SIG-M5 (cell line): Measurements from ENCODE around the gene EFNB1.
A peak's percentile ranks its signal among the peaks of the same experiment; 100 is the strongest.

Source experiments
- DNase-seq: peaks from one replicate; lab custom pipeline; 2025; lab: John Stamatoyannopoulos, UW

EFNB1 gene

DNA sequence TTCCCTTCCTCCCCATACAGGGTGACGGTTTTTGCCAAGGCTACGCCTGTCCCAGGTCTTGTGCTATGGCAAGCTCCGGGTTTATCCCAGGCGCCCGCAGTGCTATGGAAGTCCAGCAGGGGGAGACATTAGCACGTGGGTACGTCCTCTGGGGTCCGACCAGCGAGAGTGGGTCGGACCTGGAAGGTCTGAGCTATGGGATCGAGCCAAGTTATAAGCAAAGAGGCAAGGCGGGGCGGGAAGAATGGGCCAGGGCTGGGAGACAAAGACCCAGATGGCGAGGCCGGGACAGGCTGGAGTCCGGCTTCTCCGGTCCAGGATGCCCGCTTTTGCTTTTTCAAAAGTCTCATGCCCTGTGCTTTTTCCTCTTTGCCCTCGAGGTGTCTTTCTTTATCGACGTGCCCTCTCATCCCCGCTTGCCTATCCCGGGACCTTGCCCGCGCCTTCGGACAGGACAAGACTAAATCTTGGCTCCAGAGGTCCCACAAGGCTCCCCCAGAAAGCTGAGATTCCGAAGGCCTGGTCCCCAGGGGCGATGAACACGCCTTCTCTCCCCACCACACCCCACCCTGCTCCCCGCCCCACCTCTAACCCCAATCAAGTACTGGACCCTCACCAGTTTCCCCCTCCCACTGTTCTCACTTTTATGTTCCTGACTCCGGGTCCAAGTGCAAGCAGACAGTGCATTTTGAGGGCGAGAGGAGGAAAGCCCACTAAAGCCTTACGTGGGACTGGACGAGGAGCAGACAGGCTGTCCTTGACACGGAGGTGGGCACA lies 785 bp upstream of the EFNB1 start:
- DNase-seq = no peak

DNA sequence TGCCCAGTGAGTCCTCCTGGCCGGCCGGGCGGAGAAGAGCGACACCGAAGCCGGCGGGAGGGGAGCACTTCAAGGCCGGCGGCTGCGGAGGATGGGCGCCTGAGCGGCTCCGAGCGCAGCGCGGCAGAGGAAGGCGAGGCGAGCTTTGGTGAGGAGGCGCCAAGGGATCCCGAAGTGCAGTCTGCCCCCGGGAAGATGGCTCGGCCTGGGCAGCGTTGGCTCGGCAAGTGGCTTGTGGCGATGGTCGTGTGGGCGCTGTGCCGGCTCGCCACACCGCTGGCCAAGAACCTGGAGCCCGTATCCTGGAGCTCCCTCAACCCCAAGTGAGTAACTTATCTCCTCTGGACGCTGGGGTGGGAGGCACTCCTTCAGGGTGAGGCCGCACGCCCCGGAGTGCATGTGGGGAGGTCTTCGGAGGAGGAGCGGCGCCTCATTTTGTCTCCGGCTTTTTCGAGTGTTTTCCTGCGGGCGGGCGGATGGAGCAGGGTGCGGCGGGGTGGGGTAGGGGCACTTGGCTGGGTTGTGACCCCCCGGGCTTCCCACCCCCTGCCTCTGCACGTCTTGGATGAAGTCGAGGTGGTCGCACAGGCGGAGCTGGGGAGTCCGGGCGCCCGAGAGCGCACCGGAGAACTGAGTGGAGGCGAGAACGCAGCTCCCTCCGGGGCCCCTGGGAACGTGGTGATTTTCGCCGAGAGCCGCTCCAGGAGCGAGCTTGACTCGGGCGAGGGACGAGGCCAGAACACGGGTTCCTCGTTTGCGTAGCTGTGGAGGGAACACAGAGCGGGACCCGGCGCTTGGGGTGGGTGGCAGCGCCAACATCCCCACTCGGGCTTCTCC lies 979 bp downstream of the EFNB1 start:
- no peak for DNase-seq

DNA sequence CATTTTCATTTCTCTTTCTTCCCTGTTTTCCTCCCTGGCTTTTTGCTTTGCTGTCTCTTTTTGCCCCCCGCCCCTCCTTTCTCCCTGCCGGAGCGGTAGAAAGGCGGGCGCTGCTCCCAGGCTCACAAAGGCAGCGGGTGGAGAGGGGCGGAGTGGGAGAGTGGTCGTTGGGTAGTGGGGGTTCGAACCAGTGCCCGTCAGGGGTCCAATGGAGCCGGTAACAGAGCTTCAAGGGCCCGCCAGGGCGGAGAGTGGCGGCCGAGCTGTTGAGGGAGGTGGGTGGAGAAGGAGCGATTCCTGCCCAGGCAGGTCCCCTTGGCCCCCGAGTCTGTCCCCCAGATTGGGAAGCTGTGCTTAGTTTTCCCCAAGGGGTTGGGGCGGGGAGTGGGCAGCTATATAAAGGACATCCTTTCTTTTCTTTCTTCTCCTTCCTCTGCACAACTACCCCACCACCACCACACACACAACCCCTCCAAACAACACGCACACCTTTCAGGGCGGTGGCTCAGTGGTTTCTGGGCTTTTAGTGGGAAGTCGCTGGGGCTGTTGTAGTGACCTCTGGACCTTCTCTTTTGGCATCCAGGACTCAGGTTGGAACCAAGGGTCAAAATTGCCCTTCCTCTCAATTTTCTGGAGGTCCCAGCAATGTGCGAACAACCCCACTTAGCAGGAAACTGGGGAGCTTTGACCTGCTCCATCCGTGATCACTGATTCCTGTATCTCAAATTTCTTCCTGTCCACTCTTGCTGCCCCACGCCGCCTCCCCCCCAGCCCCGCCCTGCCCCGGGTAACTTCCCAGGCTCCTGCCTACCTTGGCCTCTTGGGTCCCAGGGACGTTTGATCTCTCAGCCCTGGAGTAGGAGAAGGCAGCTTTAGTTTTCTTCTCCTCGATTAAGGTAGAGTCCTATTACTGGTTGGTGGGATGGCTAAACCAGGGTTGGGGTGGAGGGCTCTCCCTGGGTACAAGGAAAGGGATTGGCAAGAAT lies 1.9 kb downstream of the EFNB1 start:
- DNase-seq = no peak

DNA sequence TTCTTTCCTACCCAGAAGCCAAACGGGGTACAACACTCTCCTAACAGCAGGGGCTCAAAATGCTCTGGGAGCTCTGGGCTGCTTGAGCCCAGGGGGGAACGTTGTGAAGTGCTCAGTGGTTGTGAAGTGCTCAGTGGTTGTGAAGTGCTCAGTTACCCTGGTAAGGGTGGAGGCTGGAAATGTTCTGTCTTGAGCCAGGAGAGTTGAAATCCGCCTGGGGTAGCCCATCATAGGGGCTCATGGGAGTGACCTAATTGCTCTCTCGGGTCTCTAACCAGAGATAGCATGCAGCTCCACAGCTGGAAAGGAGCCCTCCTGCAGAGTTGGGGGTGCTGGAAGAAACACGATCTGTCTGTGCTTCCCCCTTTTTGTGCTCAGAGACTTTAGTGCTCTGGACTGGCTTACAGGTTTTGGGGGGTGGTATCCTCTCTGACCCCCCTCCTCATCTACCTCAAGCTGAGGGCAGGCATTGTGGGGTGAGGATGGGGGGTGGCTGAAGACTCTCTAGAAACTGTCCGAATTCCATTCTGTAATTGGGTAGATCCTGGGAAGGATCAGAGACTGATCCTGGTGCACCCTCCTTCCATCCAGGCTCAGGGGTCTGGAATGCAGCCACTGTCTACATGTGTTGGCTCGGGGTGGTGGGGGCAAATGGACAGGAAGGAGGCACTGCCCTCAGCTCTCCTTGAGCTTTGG lies 2.7 kb downstream of the EFNB1 start:
- DNase-seq = no peak

DNA sequence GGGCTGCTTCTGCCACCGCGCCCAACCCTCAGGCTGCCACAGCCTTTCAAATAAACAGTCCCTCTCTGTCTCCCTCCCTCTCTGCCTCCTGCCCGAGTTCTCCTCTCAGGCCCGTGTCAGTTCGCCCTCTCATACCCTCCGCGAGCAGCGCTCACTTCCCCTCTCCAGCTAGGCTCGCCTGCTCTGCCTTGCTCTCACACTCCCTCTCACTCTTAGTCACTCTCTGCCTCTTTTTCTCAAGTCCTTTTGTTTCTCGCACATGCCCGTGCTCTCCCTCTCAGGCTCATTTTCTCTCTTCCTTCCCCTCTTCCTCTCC lies 3.2 kb downstream of the EFNB1 start:
- DNase-seq = peak; percentile 14

DNA sequence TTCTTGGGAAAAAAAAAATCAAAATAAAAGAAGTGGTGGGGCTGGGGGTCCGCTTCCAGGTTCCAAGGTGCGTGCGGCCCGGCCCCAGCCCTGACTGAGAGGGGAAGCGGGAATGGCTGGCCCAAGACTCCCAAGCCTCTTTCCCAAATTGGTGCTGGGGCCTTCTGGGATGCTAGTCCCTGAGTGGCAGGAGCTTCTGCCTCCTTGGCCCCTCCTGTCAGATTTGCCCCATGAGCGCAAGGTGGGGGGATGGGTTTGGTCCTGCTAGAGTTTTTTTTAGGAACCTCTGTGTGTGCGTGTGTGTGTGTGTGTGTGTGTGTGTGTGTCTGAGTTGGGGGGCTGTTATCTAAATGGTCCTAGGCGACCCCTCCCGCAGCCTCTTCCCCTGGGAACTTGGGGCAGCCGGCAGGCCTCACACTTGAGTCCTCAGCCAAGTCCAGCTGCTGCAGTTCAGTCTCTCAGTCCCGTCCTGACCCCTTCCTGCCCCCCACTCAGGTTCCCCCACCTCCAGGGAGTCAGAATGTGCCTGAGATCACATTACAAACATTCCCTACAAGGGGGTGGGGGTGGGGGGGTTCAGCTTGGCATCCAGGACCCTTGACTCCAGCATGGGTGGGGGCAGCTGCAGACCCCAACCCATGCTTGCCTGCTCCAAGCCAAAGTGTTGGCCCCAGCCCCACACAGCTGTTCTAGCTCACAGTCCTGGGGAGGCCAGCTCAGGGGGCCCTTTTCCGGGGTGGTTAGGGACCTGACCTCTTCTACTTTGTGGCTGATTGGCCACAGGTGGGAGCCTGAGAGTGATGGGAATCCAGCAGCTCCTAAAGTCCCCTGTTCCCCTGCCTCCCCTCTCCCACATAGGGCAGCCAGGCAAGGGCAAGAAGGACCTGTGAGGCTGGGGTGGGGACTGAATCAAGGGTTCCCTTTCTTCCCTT lies 4.0 kb downstream of the EFNB1 start:
- no peak for DNase-seq

DNA sequence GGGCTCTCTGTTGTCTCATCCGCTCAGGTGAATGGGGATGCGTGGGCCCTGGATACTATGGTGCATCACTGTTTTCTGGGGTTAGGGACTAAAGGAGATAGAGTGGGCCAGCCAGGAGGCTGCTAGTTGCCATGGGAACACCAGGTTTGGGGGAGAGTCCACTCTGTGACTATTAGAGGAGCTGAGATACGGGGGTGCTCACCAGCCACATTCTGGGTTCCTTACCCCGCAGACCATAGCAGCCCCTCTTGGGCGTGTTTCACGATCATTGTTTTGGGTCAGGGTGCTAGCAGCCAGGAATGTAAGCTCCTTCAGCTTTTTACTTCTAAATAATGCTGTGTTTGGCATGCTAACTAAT lies 4.6 kb downstream of the EFNB1 start:
- no peak for DNase-seq

DNA sequence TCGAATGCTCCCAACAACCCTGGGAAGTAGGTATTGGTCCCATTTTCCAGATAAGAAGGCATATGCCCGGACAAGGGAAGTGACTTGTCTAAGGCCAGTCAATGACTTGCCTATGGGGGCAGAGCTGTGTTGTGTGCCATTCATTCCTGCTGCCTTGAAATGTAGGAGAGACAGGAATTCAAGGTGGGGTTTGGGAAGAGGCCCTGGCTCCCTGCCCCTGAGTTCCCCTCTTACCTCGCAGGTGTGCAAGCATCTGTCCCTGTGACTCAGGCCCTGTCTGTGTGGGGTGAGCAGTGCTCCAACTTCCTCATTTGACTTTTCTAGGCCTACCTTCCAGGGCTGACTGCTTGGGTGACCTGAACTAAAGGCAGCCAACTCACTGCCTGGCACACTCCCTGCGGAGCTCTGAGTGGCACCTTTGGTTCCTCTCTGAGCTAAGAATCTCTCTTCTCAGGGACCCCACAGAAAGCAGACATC lies 5.1 kb downstream of the EFNB1 start:
- DNase-seq = no peak

DNA sequence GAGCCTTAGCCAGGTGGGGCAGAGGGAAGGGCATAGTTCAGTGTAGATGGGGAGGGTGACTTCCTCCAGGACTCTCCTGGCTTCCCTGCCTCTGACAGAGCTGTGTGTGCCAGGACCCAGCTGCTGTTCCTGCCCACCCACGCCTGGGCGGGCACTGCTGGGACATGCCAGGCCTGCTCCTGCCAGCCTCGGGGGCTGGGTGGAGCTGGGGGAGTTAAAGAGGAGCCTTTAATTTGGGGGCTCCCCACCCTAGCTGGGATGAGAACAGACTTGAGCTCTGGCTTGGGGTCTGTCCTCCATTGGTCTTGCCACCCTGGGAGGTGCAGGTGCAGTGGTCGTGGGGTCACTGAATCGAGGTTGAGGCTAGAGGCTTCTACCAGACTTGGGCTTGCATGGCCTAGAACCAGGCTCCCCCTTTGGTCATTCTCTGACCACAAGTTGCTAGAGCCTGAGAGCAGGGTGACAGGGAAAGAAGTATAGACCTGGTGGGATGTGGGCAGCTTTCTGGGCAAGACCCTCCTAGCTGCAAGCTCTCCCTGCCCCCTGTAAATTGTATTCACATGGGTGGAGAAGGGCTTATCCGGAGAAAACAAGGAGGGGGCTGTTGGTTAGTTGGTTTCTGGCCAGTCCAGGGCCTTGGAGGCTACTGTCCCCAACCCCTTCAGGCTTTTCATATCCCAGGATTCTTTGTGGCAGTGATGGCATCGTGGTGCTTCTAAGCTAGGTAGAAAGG lies 5.7 kb downstream of the EFNB1 start:
- no peak for DNase-seq

DNA sequence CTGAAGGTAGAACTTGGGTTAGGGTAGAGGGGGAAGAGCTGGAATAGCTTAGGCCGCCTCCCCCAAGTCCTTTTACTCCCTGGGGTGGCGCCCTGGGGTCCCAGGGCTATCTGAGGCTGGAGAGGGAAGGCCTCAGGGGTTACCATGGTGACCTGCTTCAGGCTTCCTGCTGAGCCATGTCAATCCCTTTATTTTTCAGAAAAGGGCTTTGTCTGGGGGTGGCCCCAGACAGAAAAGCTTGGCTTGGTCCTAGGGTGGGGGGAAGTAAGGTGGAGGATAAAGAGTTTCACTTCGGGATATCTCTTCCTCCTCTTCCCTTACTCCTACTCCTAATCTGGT lies 6.3 kb downstream of the EFNB1 start:
- no peak for DNase-seq

DNA sequence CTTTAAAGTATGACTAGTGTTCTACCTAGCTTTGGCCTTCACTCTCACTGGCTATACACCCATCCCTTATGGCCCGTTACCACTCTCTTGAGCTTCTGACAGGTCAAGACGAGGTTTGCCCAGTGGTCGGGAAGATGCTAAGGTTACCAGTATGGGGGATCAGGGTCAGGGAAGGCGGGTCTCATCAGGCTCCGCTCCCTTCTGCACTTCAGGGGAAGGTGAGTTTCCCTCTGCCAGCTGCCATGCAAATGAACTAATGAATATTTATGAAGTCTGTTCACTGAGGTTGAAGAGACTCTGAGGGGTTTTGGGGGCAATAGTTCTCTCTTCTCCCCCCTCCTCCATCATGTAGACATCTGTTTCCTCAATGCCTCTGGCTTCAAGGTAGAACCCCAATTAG lies 6.6 kb downstream of the EFNB1 start:
- DNase-seq = no peak

DNA sequence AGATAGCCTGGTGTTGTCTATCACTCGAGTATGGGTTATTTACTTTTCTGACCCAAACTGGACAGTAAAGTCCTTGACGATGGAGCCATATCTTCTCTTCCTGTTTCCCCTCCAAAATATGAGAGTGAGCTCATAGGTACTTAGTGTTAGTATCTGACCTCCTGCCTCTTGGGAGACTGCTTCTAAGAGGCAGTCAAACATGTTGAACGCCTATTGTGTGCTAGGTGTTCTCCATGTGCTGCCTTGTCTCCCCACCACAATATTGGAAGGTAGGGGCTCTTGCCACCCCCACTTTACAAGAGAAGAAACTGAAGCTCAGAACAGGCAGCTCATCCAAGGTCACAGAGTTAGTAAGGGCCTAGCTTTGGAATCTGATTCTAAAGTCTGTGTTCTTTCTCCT lies 8.3 kb downstream of the EFNB1 start:
- no peak for DNase-seq

DNA sequence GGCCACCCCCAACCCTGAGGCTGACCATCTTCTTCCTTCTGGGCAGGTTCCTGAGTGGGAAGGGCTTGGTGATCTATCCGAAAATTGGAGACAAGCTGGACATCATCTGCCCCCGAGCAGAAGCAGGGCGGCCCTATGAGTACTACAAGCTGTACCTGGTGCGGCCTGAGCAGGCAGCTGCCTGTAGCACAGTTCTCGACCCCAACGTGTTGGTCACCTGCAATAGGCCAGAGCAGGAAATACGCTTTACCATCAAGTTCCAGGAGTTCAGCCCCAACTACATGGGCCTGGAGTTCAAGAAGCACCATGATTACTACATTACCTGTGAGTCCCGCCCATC lies 9.7 kb downstream of the EFNB1 start:
- no peak for DNase-seq

DNA sequence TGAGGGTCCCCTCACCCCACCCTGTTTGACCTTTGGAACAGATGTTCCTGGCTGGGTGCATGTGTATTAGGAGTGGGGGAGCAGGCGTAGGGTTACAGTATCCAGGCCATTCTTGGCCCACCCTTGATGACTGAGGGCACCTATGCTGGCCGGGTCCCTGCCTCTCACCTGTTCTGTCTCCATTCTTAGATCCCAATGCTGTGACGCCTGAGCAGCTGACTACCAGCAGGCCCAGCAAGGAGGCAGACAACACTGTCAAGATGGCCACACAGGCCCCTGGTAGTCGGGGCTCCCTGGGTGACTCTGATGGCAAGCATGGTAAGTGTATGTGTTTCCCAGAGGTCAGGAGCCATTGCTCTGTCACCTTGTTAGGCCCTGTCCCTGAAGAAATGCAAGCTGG lies 10.9 kb downstream of the EFNB1 start:
- no peak for DNase-seq

DNA sequence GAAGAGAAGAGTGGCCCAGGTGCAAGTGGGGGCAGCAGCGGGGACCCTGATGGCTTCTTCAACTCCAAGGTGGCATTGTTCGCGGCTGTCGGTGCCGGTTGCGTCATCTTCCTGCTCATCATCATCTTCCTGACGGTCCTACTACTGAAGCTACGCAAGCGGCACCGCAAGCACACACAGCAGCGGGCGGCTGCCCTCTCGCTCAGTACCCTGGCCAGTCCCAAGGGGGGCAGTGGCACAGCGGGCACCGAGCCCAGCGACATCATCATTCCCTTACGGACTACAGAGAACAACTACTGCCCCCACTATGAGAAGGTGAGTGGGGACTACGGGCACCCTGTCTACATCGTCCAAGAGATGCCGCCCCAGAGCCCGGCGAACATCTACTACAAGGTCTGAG lies 11.4 kb downstream of the EFNB1 start:
- DNase-seq = no peak

DNA sequence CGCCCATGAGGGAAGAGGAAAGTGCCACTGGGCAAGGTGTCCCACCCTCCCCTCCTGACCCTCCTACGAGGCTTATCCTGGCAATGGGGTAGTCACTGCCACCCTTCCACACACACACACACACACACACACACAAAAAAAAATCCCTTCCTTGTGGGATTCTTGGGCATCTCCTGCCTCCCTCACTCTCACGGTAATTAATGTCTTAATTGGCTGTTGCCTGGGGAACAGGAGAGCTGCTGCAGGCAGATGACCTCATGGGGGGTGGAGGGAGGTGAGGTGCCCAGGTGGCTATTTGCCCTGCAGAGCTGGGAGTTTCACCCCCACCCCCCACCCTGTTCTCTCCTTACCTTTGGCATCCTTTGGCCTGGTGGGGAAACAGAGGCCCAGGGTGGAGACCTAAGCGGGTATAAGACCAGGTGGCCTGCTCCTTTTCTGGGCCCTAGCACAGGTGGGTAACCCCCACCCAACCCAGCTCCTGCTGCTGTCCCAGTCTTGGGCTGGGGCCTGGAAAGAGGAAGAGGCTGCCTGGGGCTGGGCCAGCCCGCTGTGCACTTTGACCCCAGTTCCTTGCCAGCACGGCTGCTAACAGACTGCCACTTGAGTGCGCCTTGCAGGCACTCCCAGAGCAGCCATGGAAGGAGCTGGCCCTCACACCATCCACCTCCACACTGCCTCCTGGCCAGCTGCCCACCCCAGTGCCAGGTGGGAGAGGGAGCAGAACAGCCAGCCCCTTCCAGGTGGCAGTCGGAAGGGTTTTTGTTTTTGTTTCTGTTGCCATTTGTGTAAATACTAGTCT lies 12.6 kb downstream of the EFNB1 start:
- no peak for DNase-seq

DNA sequence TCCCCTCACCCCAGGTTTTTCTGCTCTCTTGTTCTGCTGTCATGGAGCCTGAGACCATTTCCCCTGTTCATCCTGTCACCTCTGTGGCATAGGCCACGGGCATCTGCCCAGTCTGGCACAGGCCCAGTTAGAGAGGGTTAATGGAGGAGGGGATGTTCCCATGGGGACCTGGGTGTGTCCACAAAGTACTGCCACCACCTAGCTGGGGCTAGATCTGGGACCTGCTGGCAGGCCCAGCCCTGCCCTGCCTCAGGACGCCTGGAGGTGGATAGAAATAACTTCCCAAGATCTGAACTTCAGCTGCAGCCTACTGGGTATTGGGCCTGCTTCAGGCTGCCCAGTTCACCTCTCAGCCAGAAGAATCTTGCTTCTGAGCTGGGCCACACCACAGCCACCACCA lies 13.5 kb downstream of the EFNB1 start:
- DNase-seq = no peak

DNA sequence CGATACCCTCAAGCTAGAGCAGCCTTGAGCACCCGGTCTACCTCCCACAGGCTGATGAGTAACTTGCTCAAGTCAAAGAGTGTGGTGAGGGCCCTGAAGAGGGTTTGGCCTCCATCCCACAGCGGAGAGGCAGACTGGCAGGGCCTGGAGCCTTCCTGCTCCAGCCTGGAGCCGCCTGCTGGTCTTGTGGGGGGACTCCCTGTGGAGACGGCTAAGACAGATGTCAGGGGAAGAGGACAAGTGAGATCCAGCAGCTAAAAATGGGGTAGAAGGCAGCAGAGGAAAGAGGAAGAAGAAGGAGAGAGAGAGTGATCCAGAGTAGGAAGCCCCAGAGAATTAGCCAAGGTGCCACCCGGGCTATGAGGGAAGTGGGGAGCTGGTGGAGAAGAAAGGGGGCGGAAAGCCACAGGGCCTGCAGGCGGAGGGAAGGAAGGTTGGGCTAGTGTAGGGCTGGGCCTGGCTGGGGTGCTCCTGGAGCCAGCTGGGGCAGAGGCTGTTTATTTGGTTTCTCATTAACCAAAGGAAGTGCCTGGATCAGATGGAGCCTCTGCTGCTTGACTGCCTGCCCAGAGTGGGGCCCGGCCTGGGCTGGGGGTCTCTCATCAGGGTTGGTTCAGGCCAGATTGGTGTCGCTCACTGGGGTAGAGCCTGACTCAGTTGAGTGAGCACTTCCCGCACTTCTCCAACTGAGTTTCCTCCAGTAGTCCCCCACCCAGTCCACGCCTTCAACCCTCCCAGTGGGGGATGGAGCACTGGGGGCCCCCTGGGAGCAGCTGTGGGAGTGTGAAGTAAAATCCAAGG lies 14.2 kb downstream of the EFNB1 start:
- no peak for DNase-seq

DNA sequence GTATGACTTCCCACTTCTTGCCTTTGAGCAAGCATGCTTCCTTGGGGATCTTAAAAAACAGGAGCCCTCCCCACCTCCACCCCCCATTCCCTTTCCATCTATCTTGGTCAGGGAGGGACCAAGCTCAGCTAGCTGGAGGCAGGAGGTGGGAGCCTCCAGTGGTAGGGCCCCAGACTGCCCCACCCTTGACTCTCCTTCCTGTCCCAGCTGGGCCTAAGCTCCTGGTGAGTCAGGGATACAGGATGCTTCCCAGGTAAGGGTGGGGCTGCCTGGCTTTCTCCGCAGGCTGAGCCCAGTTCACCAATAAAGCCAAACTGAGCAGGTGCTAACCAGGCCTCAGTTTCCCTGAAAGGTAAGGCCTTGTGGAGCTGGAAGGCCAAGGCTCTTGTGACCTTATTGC lies 15.2 kb downstream of the EFNB1 start:
- no peak for DNase-seq
